KMS-11 (cell line): Measurements from ENCODE around the gene RNASE11.

Experiments used
- H2AFZ ChIP-seq: fragments of 200-600 bp; sonication (generic); 2 replicates; pipeline ENCODE4 v1.6.1; 2016; ENCODE audit warnings: antibody characterized with exemption, mixed run types, low read depth
- H3K27ac ChIP-seq: fragments of 200-600 bp; sonication (generic); 2 replicates; pipeline ENCODE4 v1.6.1; 2016; ENCODE audit warnings: mild to moderate bottlenecking, mixed run types
- H3K27me3 ChIP-seq: fragments of 200-600 bp; sonication (generic); 2 replicates; pipeline ENCODE4 v1.6.1; 2017; ENCODE audit warnings: mild to moderate bottlenecking, low read depth, mixed run types, moderate library complexity; ENCODE audit not compliant: insufficient read depth
- H3K36me3 ChIP-seq: fragments of 200-600 bp; sonication (generic); 2 replicates; pipeline ENCODE4 v1.6.1; 2017; ENCODE audit warnings: mild to moderate bottlenecking, mixed run types; ENCODE audit not compliant: insufficient read depth
- H3K4me1 ChIP-seq: fragments of 200-600 bp; sonication (generic); 2 replicates; pipeline ENCODE4 v1.6.1; 2016; ENCODE audit warnings: mild to moderate bottlenecking, low read depth, mixed run types; ENCODE audit not compliant: poor library complexity, severe bottlenecking
- H3K4me2 ChIP-seq: fragments of 200-600 bp; sonication (generic); 2 replicates; pipeline ENCODE4 v1.7.0; 2016; ENCODE audit warnings: mild to moderate bottlenecking, mixed run types
- H3K4me3 ChIP-seq: fragments of 200-600 bp; sonication (generic); IDR thresholded peaks from 2 replicates; pipeline ENCODE4 v1.6.1; 2017; ENCODE audit warnings: low read depth, low read length, mixed read lengths; ENCODE audit not compliant: insufficient read depth
- H3K79me2 ChIP-seq: fragments of 200-600 bp; sonication (generic); 2 replicates; pipeline ENCODE4 v1.6.1; 2016; ENCODE audit warnings: low read depth, mixed run types; ENCODE audit not compliant: insufficient read depth
- H3K9ac ChIP-seq: fragments of 200-600 bp; sonication (generic); 2 replicates; pipeline ENCODE4 v1.6.1; 2016; ENCODE audit warnings: mild to moderate bottlenecking, mixed run types
- H4K20me1 ChIP-seq: fragments of 200-600 bp; sonication (generic); 2 replicates; pipeline ENCODE4 v1.6.1; 2016; ENCODE audit warnings: mild to moderate bottlenecking, mixed run types; ENCODE audit not compliant: insufficient read depth
- CTCF ChIP-seq: fragments of 200-600 bp; sonication (generic); conservative IDR thresholded peaks from 2 replicates; pipeline ENCODE4 v1.6.1; 2017; ENCODE audit warnings: low read depth, mild to moderate bottlenecking, antibody characterized with exemption, low read length, moderate library complexity, mixed read lengths

The RNASE11 gene

GRCh38 chr14:20626274-20626673 lies 38.5 kb upstream of the RNASE11 start:
- H3K4me1 ChIP-seq: peaks cover 11% of the 10 kb centered on the region
- no peak overlapping the region for H3K27ac ChIP-seq
- no peak overlapping the region for H3K4me2 ChIP-seq
- TF ChIP-seq CTCF: no peak
- H3K9ac ChIP-seq: no peak overlapping the region
- no peaks in the 10 kb centered on the region for H4K20me1 ChIP-seq
- 0 out of 2 replicates have a peak, but pooled peaks cover 3% of the 10 kb centered on the region for H3K27me3 ChIP-seq
- no peaks in the 10 kb centered on the region for H3K79me2 ChIP-seq
- no peaks in the 10 kb centered on the region for H3K36me3 ChIP-seq
- H2AFZ ChIP-seq: no peak overlapping the region
- no peak overlapping the region for H3K4me3 ChIP-seq

GRCh38 chr14:20624495-20625070 lies 36.8 kb upstream of the RNASE11 start:
- H3K4me1 ChIP-seq: peaks cover 4% of the 10 kb centered on the region
- H3K9ac ChIP-seq: peak overlapping the region; percentile 25; the same call in 1 of the 2 replicates
- no peaks in the 10 kb centered on the region for H3K36me3 ChIP-seq
- no peak for TF ChIP-seq CTCF
- peak overlapping the region; percentile 31 for H3K4me2 ChIP-seq
- peak overlapping the region; percentile 57; the same call in 1 of the 2 replicates for H2AFZ ChIP-seq
- H4K20me1 ChIP-seq: no peaks in the 10 kb centered on the region
- no peak overlapping the region for H3K4me3 ChIP-seq
- H3K27ac ChIP-seq: no peak overlapping the region
- H3K79me2 ChIP-seq: no peaks in the 10 kb centered on the region
- H3K27me3 ChIP-seq: 0 out of 2 replicates have a peak, but pooled peaks cover 3% of the 10 kb centered on the region

GRCh38 chr14:20623798-20624197 lies 36.0 kb upstream of the RNASE11 start:
- no peaks in the 10 kb centered on the region for H3K36me3 ChIP-seq
- no peaks in the 10 kb centered on the region for H3K79me2 ChIP-seq
- H3K4me1 ChIP-seq: peaks cover 4% of the 10 kb centered on the region
- H3K9ac ChIP-seq: no peak overlapping the region
- H3K4me2 ChIP-seq: peak overlapping the region; percentile 31; the same call in 1 of the 2 replicates
- H3K27ac ChIP-seq: no peak overlapping the region
- TF ChIP-seq CTCF: no peak
- 0 out of 2 replicates have a peak, but pooled peaks cover 3% of the 10 kb centered on the region for H3K27me3 ChIP-seq
- H3K4me3 ChIP-seq: no peak overlapping the region
- no peak overlapping the region for H2AFZ ChIP-seq
- no peaks in the 10 kb centered on the region for H4K20me1 ChIP-seq

- no peaks in the 10 kb centered on the region for H4K20me1 ChIP-seq
- no peak for TF ChIP-seq CTCF
- no peak overlapping the region for H3K4me2 ChIP-seq
- H2AFZ ChIP-seq: no peak overlapping the region
- peaks cover 8% of the 10 kb centered on the region for H3K4me1 ChIP-seq
- H3K4me3 ChIP-seq: no peak overlapping the region
- 0 out of 2 replicates have a peak, but pooled peaks cover under 1% of the 10 kb centered on the region for H3K27me3 ChIP-seq
- H3K9ac ChIP-seq: no peak overlapping the region
- no peaks in the 10 kb centered on the region for H3K36me3 ChIP-seq
- no peaks in the 10 kb centered on the region for H3K79me2 ChIP-seq
- no peak overlapping the region for H3K27ac ChIP-seq
Measured at GRCh38 chr14:20622816-20623291, 35.1 kb upstream of the RNASE11 start.
